Measurements from ENCODE around the gene KMT2B. TPM values are rescaled to one million over a fixed set of nuclear protein-coding genes. Genes with fewer than 3 reads are reported as not detected.

The KMT2B gene
- total and polyA plus RNA-seq, 9 of the 15 experiments (the other 6 are each of a cell fraction or from before 2014, with no cell fraction given) = 0.63 to 43.9 (median 8.1) TPM

- no peak for TF ChIP-seq ZNF512 (tag; IDR thresholded peaks at IDR 0.05)
- TF ChIP-seq, protein P1, sequence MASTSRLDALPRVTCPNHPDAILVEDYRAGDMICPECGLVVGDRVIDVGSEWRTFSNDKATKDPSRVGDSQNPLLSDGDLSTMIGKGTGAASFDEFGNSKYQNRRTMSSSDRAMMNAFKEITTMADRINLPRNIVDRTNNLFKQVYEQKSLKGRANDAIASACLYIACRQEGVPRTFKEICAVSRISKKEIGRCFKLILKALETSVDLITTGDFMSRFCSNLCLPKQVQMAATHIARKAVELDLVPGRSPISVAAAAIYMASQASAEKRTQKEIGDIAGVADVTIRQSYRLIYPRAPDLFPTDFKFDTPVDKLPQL (IDR thresholded peaks at IDR 0.05; ENCODE audit: extremely low read depth, insufficient read length) = no peak
- TF ChIP-seq, protein P2, sequence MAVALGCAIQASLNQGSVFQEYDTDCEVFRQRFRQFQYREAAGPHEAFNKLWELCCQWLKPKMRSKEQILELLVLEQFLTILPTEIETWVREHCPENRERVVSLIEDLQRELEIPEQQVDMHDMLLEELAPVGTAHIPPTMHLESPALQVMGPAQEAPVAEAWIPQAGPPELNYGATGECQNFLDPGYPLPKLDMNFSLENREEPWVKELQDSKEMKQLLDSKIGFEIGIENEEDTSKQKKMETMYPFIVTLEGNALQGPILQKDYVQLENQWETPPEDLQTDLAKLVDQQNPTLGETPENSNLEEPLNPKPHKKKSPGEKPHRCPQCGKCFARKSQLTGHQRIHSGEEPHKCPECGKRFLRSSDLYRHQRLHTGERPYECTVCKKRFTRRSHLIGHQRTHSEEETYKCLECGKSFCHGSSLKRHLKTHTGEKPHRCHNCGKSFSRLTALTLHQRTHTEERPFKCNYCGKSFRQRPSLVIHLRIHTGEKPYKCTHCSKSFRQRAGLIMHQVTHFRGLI (CRISPR knock-in tag; IDR thresholded peaks at IDR 0.05) = no peak
- TF ChIP-seq, protein P3, sequence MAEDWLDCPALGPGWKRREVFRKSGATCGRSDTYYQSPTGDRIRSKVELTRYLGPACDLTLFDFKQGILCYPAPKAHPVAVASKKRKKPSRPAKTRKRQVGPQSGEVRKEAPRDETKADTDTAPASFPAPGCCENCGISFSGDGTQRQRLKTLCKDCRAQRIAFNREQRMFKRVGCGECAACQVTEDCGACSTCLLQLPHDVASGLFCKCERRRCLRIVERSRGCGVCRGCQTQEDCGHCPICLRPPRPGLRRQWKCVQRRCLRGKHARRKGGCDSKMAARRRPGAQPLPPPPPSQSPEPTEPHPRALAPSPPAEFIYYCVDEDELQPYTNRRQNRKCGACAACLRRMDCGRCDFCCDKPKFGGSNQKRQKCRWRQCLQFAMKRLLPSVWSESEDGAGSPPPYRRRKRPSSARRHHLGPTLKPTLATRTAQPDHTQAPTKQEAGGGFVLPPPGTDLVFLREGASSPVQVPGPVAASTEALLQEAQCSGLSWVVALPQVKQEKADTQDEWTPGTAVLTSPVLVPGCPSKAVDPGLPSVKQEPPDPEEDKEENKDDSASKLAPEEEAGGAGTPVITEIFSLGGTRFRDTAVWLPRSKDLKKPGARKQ (CRISPR knock-in tag; IDR thresholded peaks at IDR 0.05) = no peak
- no peak for TF ChIP-seq RAD51 (IDR thresholded peaks at IDR 0.05; ENCODE audit: borderline replicate concordance, low read depth)
- no peak for TF ChIP-seq MEF2A (IDR thresholded peaks at IDR 0.05; ENCODE audit: control insufficient read depth, low read depth, low read length)
- TF ChIP-seq, protein P4, sequence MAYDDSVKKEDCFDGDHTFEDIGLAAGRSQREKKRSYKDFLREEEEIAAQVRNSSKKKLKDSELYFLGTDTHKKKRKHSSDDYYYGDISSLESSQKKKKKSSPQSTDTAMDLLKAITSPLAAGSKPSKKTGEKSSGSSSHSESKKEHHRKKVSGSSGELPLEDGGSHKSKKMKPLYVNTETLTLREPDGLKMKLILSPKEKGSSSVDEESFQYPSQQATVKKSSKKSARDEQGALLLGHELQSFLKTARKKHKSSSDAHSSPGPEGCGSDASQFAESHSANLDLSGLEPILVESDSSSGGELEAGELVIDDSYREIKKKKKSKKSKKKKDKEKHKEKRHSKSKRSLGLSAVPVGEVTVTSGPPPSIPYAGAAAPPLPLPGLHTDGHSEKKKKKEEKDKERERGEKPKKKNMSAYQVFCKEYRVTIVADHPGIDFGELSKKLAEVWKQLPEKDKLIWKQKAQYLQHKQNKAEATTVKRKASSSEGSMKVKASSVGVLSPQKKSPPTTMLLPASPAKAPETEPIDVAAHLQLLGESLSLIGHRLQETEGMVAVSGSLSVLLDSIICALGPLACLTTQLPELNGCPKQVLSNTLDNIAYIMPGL (CRISPR knock-in tag; IDR thresholded peaks at IDR 0.05) = peak; percentile 67; the same call in 1 of the 2 replicates
- peak; percentile 59 for TF ChIP-seq MEIS2 (IDR thresholded peaks at IDR 0.05; ENCODE audit: partially characterized antibody)
- TF ChIP-seq, protein P5, sequence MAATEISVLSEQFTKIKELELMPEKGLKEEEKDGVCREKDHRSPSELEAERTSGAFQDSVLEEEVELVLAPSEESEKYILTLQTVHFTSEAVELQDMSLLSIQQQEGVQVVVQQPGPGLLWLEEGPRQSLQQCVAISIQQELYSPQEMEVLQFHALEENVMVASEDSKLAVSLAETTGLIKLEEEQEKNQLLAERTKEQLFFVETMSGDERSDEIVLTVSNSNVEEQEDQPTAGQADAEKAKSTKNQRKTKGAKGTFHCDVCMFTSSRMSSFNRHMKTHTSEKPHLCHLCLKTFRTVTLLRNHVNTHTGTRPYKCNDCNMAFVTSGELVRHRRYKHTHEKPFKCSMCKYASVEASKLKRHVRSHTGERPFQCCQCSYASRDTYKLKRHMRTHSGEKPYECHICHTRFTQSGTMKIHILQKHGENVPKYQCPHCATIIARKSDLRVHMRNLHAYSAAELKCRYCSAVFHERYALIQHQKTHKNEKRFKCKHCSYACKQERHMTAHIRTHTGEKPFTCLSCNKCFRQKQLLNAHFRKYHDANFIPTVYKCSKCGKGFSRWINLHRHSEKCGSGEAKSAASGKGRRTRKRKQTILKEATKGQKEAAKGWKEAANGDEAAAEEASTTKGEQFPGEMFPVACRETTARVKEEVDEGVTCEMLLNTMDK (IDR thresholded peaks at IDR 0.05; ENCODE audit: borderline replicate concordance, insufficient read depth, low read depth, low read length, poor library complexity, severe bottlenecking) = no peak
- TF ChIP-seq NCOA4 (IDR thresholded peaks at IDR 0.05; ENCODE audit: partially characterized antibody) = no peak
- no peak for TF ChIP-seq SAFB (IDR thresholded peaks at IDR 0.05; ENCODE audit: borderline replicate concordance, low read depth, low read length)
- TF ChIP-seq SNIP1 (IDR thresholded peaks at IDR 0.05; ENCODE audit: low read depth) = no peak
- TF ChIP-seq, protein P6, sequence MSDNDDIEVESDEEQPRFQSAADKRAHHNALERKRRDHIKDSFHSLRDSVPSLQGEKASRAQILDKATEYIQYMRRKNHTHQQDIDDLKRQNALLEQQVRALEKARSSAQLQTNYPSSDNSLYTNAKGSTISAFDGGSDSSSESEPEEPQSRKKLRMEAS (CRISPR knock-in tag; IDR thresholded peaks at IDR 0.05) = peak; percentile 81
- no peak for TF ChIP-seq SRSF1 (IDR thresholded peaks at IDR 0.05; ENCODE audit: low read depth, low read length)
- no peak for TF ChIP-seq NFXL1 (CRISPR knock-in tag; IDR thresholded peaks at IDR 0.05)
- TF ChIP-seq IFI16 (CRISPR knock-in tag; IDR thresholded peaks at IDR 0.05) = no peak
These were observed 22.8 kb downstream of the KMT2B start (continued) for GRCh38 chr19:35740423-35741202.

Data from K562 (cell line).